NCI-H510A (cell line): Measurements from ENCODE around the gene NBPF3.

ENCODE experiments used
- DNase-seq: peaks from one replicate; lab custom pipeline; 2025; lab: John Stamatoyannopoulos, UW

NBPF3 gene

GRCh38 chr1:21494196-21494595 is 54.3 kb downstream of the NBPF3 start:
- DNase-seq: no peak

- DNase-seq: no peak
Observed at GRCh38 chr1:21495225-21495820, 55.4 kb downstream of the NBPF3 start.

GRCh38 chr1:21496063-21496462 is 56.1 kb downstream of the NBPF3 start:
- no peak for DNase-seq

GRCh38 chr1:21496886-21497285 is 56.9 kb downstream of the NBPF3 start:
- no peak for DNase-seq

GRCh38 chr1:21497466-21498061 is 57.6 kb downstream of the NBPF3 start:
- DNase-seq: no peak

- no peak for DNase-seq
Observed at GRCh38 chr1:21499283-21499950, 59.5 kb downstream of the NBPF3 start.

- DNase-seq: no peak
Observed at GRCh38 chr1:21503706-21504377, 63.9 kb downstream of the NBPF3 start.

GRCh38 chr1:21506804-21507203 is 66.9 kb downstream of the NBPF3 start:
- DNase-seq: no peak

GRCh38 chr1:21507511-21508270 is 67.8 kb downstream of the NBPF3 start:
- DNase-seq: no peak

GRCh38 chr1:21508580-21509350 is 68.8 kb downstream of the NBPF3 start:
- DNase-seq: peak; percentile 43

GRCh38 chr1:21509351-21510112 is 69.6 kb downstream of the NBPF3 start, which contains the start of gene ALPL:
Gene ALPL (plus strand): TSS chr1:21509423. CDS start chr1:21554082, 44,659 bp downstream.
- no peak for DNase-seq

- DNase-seq: no peak
Observed at GRCh38 chr1:21510113-21510493, 70.2 kb downstream of the NBPF3 start.

GRCh38 chr1:21510885-21511578 is 71.1 kb downstream of the NBPF3 start:
- DNase-seq: no peak

- no peak for DNase-seq
Observed at GRCh38 chr1:21511579-21512522, 71.9 kb downstream of the NBPF3 start.

GRCh38 chr1:21514245-21514644 is 74.3 kb downstream of the NBPF3 start:
- peak; percentile 27 for DNase-seq

GRCh38 chr1:21517161-21517589 is 77.2 kb downstream of the NBPF3 start:
- no peak for DNase-seq

GRCh38 chr1:21517660-21518480 is 77.9 kb downstream of the NBPF3 start:
- DNase-seq: no peak
